ENCODE results near the gene FGFRL1.

FGFRL1 gene

DNA sequence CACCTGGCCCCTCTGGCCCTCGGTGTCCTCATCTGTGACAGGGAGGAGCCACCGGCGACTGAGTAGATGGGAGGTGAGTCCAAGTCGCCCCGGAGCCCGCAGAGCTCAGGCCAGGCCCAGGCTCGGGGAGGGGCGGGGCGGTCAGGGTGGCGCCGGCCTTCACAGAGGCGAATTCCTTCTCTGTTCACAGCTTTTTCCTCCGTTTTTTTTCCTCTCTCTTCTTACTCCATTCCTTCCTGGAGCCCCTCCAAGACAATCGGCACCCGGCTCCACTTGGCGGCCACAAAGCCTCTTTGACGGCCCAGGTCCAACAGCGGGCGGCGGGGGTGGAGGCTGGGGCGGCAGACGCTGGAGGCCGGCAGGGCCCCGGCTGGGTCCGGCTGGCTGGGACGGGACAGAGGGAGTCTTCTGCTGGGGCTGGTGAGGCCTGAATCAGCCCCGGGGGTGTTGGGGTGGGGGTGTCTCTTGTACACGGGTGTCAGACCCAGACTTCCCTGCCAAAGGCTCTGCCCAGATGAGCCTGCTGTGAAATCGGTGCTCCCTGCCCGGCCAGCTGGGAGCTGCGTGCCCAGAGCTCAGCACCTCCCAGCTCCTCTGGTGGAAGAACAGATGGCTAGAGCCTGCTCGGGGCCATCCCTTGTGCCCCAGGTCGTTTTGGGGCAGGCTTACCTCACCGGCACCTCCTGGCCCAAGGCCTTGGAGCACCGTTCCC lies 22.6 kb downstream of the FGFRL1 start:
- peak overlapping the region; percentile 14 for H3K4me3 ChIP-seq (ENCODE audit: low read length)
- TF ChIP-seq, protein P1, sequence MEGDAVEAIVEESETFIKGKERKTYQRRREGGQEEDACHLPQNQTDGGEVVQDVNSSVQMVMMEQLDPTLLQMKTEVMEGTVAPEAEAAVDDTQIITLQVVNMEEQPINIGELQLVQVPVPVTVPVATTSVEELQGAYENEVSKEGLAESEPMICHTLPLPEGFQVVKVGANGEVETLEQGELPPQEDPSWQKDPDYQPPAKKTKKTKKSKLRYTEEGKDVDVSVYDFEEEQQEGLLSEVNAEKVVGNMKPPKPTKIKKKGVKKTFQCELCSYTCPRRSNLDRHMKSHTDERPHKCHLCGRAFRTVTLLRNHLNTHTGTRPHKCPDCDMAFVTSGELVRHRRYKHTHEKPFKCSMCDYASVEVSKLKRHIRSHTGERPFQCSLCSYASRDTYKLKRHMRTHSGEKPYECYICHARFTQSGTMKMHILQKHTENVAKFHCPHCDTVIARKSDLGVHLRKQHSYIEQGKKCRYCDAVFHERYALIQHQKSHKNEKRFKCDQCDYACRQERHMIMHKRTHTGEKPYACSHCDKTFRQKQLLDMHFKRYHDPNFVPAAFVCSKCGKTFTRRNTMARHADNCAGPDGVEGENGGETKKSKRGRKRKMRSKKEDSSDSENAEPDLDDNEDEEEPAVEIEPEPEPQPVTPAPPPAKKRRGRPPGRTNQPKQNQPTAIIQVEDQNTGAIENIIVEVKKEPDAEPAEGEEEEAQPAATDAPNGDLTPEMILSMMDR (conservative IDR thresholded peaks at IDR 0.05; ENCODE audit: low read depth, low read length): no peak
- peak; percentile 71 for DNase-seq (ENCODE audit: low read depth)

DNA sequence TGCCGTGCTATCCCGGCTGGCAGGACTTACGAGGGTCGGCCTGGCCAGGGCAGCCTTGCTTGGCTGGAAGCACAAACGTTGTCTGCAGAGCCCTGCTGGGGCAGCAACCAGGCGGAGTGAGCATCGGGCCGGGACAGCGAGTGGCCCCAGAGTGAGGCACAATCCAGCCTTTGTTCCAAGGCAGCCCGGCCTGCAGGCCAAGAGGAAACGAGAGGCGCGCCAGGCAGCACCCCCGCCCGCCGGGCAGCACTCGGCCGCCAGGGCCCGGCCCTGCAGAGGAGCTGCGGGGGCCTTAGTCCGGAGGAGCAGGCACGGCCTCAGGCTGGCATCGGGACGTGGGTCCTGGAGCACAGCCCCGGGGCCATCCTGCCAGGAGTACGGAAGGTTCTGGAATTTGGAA lies 24.1 kb downstream of the FGFRL1 start:
- H3K4me3 ChIP-seq (ENCODE audit: low read length): no peak overlapping the region
- TF ChIP-seq, protein P1 (conservative IDR thresholded peaks at IDR 0.05; ENCODE audit: low read depth, low read length): no peak
- no peak for DNase-seq (ENCODE audit: low read depth)

DNA sequence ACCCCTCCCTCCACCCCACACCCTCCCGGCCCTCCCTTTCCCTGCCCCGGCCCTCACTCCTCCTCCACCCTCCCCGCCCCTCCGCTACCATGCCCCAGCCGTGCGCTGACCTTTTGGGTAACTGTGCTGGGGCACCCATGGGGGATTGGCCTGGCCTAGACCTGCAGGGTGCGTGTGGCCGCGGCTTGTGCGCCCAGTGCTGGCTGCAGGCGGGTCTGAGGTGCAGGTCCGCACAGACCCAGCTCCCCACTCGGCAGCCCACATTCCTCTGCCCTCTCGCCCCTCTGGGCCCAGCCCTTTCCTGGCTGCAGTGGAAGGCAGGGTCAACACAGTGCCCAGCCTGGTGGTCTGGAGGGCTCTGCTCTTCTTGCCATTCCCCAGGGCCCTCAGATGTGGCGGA lies 24.7 kb downstream of the FGFRL1 start:
- DNase-seq (ENCODE audit: low read depth): no peak
- no peak overlapping the region for H3K4me3 ChIP-seq (ENCODE audit: low read length)
- TF ChIP-seq, protein P1 (conservative IDR thresholded peaks at IDR 0.05; ENCODE audit: low read depth, low read length): no peak

DNA sequence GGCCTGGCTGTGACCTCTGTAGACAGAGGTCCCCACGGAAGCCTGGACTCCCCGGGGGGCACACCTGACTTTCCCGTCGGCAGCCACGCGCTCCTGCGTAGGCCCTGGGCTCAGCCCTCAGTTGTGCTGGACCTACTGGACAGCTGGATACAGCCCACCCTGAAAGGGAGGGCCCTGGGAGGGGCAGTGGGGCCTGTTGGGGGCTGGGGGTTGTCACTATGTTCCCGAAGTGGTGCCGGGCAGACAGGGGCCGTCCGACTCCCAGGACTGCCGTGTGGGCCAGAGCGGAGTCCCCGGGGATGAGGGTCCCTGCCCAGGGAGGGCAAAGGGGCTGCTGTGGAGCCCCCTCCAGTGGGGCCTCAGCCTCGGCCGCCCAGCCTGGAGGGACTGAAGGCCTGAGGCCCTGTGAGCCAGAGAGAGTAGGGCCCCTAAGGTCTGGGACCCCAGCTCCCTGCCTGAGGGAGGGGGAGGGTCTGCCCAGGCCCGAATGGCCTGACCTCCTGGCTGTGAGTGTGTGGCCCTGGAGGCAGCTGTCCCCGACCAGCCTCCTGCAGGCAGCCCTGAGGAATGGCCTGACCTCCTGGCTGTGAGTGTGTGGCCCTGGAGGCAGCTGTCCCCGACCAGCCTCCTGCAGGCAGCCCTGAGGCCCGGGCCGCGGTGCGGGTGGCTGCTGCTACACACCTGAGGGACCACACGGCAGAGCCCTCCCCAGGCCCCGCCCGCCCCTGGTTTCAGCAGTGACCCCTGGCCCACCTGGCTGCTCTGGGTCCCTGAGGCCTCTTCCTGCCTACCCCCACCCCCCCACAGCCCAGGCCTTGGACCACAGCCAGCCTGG lies 25.8 kb downstream of the FGFRL1 start:
- TF ChIP-seq, protein P1 (conservative IDR thresholded peaks at IDR 0.05; ENCODE audit: low read depth, low read length): no peak
- H3K4me3 ChIP-seq (ENCODE audit: low read length): no peak overlapping the region

DNA sequence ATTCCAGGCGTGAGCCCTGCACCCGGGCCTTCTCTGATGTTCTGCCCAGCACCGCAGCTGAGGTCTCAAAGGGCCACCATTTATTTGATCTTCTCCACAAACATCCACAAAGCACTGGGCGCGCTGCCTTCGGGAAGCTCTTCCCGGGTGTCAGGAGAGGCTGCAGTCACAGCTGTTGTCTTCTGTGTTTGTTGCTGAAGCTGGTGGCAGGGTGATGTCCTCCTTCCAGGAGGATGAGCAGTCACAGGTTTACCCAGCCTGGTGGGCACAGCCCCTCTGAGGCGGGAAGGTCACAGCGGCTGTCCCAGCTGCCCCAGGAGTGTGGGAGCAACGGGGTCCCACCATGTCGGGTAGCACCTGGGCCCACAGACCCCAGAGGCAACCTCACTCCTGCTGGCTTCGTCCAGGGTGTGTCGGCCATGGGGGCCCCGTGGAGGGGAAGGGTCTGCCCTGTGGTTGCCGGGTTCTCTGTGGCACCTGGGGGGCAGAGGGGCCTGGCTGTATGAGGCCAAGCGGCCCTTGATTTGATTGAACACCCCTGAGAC lies 27.6 kb downstream of the FGFRL1 start:
- no peak for DNase-seq (ENCODE audit: low read depth)
- H3K4me3 ChIP-seq (ENCODE audit: low read length): no peak overlapping the region
- TF ChIP-seq, protein P1 (conservative IDR thresholded peaks at IDR 0.05; ENCODE audit: low read depth, low read length): no peak

More for the DNA sequence above, 25.8 kb downstream of the FGFRL1 start:
- no peak for DNase-seq (ENCODE audit: low read depth)

DNA sequence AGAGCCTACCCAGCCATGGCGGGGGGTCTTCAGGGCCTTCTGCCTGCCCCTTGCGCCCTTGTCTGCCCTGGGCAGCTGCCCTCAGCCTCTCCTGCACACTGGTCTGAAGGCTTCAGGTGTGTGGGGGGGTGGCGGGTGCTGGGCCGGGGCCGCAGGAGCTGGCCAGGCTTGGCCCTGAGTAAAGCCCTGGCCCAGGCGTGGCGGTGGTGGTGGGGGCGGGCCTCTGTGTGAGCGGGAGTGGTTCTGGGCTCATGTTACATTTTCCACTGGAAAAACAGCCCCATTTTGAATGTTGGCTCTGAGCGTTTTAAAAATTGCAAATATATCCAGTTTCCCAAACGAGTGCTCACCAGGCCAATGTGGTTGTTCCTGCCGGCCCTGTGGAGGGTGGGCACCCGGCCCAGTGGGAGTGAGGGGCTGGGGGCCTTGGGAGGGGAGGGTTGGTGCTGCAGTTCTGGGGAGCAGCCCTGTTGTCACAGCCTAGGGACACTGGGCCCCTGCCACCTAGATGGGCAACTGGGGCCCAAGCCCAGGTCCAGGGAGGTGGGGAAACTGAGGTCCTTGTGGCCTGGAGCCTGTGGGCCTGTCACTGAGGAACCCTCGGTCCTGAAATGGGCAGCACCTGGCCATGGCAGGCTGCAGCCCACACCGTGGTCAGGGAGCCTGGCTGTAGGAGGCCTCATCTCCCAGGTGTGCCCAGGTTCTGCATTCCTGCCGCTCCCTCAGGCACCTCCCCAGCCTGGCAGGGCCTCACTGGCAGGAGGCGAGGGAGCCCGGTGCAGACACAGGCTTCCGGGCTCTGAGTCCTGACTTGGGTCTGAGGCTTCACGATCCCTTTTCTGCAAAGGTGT lies 28.3 kb downstream of the FGFRL1 start:
- H3K4me3 ChIP-seq (ENCODE audit: low read length): no peak overlapping the region
- TF ChIP-seq, protein P1 (conservative IDR thresholded peaks at IDR 0.05; ENCODE audit: low read depth, low read length): no peak
- no peak for DNase-seq (ENCODE audit: low read depth)

Measured in retinal pigment epithelial cell (primary cell).